Panc1 (cell line): Measurements from ENCODE around the gene PHF19. TPM values are rescaled to one million over a fixed set of nuclear protein-coding genes. Genes with fewer than 3 reads are reported as not detected.

Experiments
- ATAC-seq: fragments of 200-7000 bp; cut with Tn5 transposase; 2 replicates; pipeline ENCODE4 v1.9.1; 2020; ENCODE audit warnings: mild to moderate bottlenecking, moderate library complexity
- BruUV-seq: library from RNA; stranded (reverse); fragments of 400-500 nt; replicated peaks from 2 replicates; lab custom pipeline; 2021; lab: Mats Ljungman, UMichigan
- CTCF ChIA-PET: fragments of 300-600 bp; sonication (Branson Sonifier 250); formaldehyde crosslinking; loops from one replicate; lab custom pipeline; 2022; ENCODE audit warnings: antibody characterized with exemption; lab: Charles Lee
- POLR2A ChIA-PET: fragments of 300-600 bp; sonication (Branson Sonifier 250); formaldehyde crosslinking; loops from one replicate; lab custom pipeline; 2022; ENCODE audit warnings: antibody characterized with exemption; lab: Charles Lee
- DNase-seq: peaks from one replicate; pipeline ENCODE4 v3.0.0-alpha.2; 2010; ENCODE audit warnings: low read depth, low spot score
- H3K27ac ChIP-seq: 2 replicates; pipeline ENCODE4 v1.5.1; 2011; ENCODE audit warnings: mild to moderate bottlenecking, low read length, inconsistent platforms
- H3K27me3 ChIP-seq: fragments of 200-500 bp; sonication (Bioruptor generic); 2 replicates; pipeline ENCODE4 v1.6.0; 2014; ENCODE audit warnings: low read length, inconsistent platforms; ENCODE audit not compliant: control insufficient read depth, insufficient read depth
- H3K36me3 ChIP-seq: fragments of 200-500 bp; sonication (Bioruptor generic); 2 replicates; pipeline ENCODE4 v1.5.1; 2014; ENCODE audit warnings: inconsistent platforms, mild to moderate bottlenecking, low read length, moderate library complexity; ENCODE audit not compliant: control insufficient read depth, insufficient read depth
- H3K4me1 ChIP-seq: 2 replicates; pipeline ENCODE4 v1.5.1; 2011; ENCODE audit warnings: inconsistent platforms, mild to moderate bottlenecking, low read length, moderate library complexity; ENCODE audit not compliant: control insufficient read depth, insufficient read depth
- H3K4me3 ChIP-seq, 2 experiments: 2 replicates each; pipeline ENCODE4 v1.5.1; 2011 to 2012; ENCODE audit warnings: low read depth in 2 of 2, low read length in 2 of 2, mild to moderate bottlenecking in 2 of 2, inconsistent platforms in 1 of 2, moderate library complexity in 1 of 2
- H3K9me3 ChIP-seq: fragments of 200-500 bp; sonication (Bioruptor generic); 2 replicates; pipeline ENCODE4 v1.5.1; 2014; ENCODE audit warnings: low read depth, mild to moderate bottlenecking, inconsistent platforms, low read length, moderate library complexity; ENCODE audit not compliant: control insufficient read depth, insufficient read depth
- CTCF ChIP-seq: fragments of 450-650 bp; IDR thresholded peaks from 2 replicates; pipeline ENCODE4 v1.5.1; 2017; ENCODE audit warnings: mild to moderate bottlenecking
- POLR2AphosphoS5 ChIP-seq: IDR thresholded peaks from 2 replicates; pipeline ENCODE4 v1.6.1; 2012; ENCODE audit warnings: mild to moderate bottlenecking, low read depth, low read length, moderate library complexity
- REST ChIP-seq, 2 experiments: IDR thresholded peaks; 2 replicates each; pipeline ENCODE4 v1.6.1; 2011 to 2012; ENCODE audit warnings: low read depth in 2 of 2, control low read depth in 1 of 2, low read length in 1 of 2, mild to moderate bottlenecking in 1 of 2, moderate library complexity in 1 of 2; ENCODE audit not compliant: insufficient read depth in 1 of 2
- SIN3A ChIP-seq: IDR thresholded peaks from 2 replicates; pipeline ENCODE4 v1.6.1; 2012; ENCODE audit warnings: low read depth, mild to moderate bottlenecking, low read length, moderate library complexity, borderline replicate concordance; ENCODE audit not compliant: insufficient read depth
- TCF7L2 ChIP-seq: IDR thresholded peaks from 2 replicates; pipeline ENCODE4 v1.6.1; 2011; ENCODE audit warnings: mild to moderate bottlenecking, low read depth, low read length, inconsistent platforms
- in situ Hi-C: cut with HindIII; loops from 2 replicates; pipeline ENCODE4 v1.10.0; 2016; ENCODE audit warnings: low sequenced_read_pairs, low pct_unique_long_range_greater_than_20kb
- intact Hi-C: fragments of 100-400 bp; cut with micrococcal nuclease; formaldehyde crosslinking; loops from one replicate; pipeline ENCODE4 v1.10.0; 2022; ENCODE audit not compliant: unreplicated experiment
- total RNA-seq: library from RNA; stranded (reverse); gene quantifications from one replicate; pipeline ENCODE4 v1.2.1, GENCODE V29; 2021; ENCODE audit not compliant: unreplicated experiment

PHF19 gene
- total RNA-seq, 1 experiment from 2014 or later: 91.1 TPM

GRCh38 chr9:120909904-120910303 is 32.9 kb upstream of the PHF19 start:
- no peaks in the 10 kb centered on the region for H3K36me3 ChIP-seq
- H3K9me3 ChIP-seq: no peaks in the 10 kb centered on the region
- in situ Hi-C loops: no loop called here
- DNase-seq (no peak), ATAC-seq (no peak)
- no peaks in the 10 kb centered on the region for H3K27me3 ChIP-seq
- TF ChIP-seq POLR2AphosphoS5 (no peak), REST (IDR thresholded peaks at IDR 0.05; ENCODE audit: insufficient read depth in 1 of 2, low read depth in 2 of 2, low read length in 1 of 2) (no peak), CTCF (no peak), SIN3A (no peak), TCF7L2 (no peak)
- CTCF ChIA-PET: no interaction called here
- POLR2A ChIA-PET: no interaction called here
- no peaks in the 10 kb centered on the region for H3K4me1 ChIP-seq
- no peak overlapping the region for H3K4me3 ChIP-seq
- no peak overlapping the region for H3K27ac ChIP-seq
- no TSS peak for BruUV-seq
- intact Hi-C loops: no loop called here

- in situ Hi-C loops: no loop called here
- CTCF ChIA-PET: no interaction called here
Observed at GRCh38 chr9:120905315-120906164, 28.6 kb upstream of the PHF19 start.

More at GRCh38 chr9:120905315-120906164, 28.6 kb upstream of the PHF19 start:
- POLR2A ChIA-PET: no interaction called here
- Histone ChIP-seq H3K9me3 (no peaks in the 10 kb centered on the region), H3K36me3 (no peaks in the 10 kb centered on the region), H3K27me3 (no peaks in the 10 kb centered on the region), H3K27ac (no peak overlapping the region), H3K4me3 (no peak overlapping the region), H3K4me1 (no peaks in the 10 kb centered on the region)
- no peak for TF ChIP-seq REST (IDR thresholded peaks at IDR 0.05; ENCODE audit: insufficient read depth in 1 of 2, low read depth in 2 of 2, low read length in 1 of 2)
- TF ChIP-seq POLR2AphosphoS5: no peak
- no peak for TF ChIP-seq CTCF
- TF ChIP-seq TCF7L2: no peak
- TF ChIP-seq SIN3A: no peak
- BruUV-seq: no TSS peak
- ATAC-seq (no peak), DNase-seq (no peak)
- intact Hi-C loops: no loop called here
